ENCODE results near the gene NR2E1.

NR2E1 gene

DNA sequence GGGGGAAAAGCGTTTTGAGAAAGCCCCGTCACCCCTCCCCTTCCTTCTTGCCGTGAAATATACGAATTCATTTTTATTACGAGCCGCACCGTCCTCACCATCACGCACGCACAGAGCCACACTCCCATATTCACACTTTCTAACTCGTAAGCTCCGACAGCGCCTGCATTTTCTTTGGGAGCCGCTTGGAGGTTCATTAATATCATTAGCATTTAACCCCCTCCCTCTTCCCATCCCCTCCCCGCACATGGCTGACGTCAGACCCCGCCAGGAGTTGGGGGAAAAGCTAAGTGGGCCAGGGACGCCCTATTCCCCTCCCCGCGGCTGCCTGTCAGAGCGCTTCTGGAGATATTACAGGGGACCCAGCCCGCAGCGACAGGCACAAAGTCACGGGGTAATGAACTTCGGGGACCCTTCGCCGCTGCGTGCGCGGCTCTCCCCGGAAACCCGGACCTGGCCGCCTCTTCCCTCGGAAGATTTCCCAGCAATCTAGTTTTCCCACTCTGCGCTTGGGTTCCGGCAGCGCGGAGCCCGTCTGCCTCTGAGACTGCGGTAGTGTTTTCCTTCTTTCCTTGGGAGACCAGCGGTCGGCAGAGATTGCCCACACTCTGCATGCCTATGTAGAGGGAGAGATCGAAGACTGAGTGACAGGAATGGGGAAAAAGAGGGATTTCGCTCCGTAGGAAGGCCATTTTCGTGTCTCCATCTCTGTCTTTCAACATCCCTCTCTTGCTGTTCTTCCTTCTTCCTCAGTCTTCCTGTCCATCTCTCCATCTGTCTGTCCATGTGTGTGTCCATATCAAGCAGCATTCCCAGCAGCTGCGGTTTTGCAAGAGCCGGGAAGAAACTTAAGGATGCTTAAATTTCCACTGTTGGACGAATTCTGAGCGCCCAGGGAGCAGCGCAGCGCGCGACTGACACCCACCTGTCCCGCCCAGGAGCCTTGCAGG lies at the start of gene NR2E1:
NR2E1 (plus strand) TSS at position 309 of the 950 bp plus-strand sequence. CDS start 744 bp downstream, outside the sequence.
- DNase-seq: no peak

DNA sequence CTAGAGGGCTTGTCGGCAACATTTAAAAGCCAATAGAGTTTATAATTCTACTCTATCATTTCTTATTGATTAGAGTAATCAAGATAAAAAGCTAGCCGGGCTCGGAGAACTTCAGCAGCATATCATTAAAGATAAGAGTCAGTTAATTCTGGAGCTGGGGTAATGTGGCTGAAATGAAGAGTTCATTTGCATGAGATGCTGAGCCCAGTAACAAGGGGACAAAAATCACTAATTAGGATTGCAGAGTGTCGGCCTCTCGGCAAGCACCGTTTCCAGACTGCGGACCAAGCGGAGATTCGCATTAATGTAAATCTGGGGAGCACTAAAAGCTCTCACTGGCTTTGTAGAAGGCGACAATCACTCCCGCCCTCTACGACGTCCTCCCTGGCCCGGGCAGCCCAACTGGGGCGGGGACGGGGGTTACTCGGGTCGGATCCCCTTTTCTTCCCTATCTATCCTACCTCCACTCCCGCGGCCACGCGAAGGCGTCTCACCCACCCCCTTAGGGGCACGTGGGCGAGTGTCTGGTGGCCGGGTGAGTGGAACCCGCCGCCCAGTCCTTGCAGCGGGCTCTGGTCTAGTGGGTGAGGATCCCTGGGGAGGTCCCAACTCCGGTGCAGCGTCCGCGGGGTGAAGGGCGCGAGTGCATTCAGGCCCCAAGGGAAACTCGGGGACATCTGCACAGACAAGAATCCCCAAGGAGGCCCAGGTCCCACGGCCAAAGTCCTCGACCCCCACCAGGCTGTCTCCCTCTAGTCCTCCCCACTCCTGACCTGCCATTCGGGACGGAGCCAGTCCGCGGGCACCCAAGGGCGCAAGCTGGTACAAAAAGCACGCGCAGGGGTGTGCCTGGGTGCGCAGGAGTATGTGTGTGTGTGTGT lies 49.0 kb upstream of the NR2E1 start:
- DNase-seq: no peak

DNA sequence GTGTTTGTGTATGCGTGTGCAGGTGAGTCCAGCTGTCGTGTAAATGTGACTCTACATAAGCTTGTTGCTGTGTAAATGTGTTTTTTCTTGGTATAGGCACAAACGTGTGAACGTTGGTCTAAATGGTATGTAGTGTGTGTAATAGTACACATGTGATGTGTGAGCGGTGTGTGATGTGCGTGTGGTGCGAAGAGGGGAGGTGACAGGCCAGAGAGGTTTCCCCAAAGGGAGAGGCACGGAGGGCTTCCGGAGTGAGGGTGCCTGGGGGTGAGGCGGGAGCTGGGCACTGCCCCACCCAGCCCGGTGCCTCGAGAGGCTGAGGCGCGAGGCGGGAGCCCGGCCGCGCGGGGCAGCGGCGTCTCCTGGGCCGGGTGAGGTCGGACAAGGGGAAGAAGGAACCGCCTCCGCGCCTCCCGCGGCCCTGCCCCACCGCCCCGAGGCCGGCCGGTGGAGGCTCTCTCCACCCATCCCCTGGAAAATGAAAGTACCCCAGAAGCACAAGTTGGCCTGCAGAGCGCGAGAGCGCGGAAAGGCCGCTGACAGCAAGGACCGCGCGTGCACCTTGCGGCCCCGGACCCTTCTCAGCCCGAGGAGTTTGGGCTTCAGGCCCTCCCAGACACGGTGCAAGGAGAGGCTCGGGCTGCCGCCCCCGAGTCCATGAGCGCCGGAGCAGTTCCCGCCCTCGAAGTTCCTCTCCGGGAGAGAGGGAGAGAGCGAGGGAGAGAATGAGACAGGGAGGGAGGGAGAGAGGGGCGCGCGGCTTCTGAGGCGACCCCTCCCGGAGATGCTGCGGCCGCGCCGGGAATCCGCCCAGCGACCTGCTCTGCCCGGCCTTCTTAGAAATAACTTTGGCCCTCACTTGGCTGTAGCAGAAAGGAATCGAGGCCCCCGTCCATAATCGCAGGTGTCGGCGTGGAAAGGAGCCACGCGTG lies 48.1 kb upstream of the NR2E1 start:
- no peak for DNase-seq

DNA sequence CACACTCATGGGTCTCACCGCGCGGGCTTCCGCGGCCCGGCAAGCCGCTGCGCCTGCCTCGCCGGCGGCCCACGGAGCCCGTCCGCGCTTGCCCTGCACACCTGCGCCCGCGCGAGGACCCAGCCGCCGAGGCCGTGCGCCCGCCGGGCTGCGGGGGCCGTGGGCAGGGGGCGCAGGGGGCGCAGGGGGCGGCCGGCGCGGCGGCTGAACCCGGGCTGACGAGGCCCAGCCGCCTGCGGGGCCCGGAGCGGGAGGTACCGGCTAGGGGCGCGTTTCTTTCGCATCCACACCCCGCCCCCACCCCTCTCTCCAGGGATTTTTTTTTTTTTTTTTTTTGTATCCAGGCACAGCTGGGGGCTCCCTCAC lies 47.5 kb upstream of the NR2E1 start:
- no peak for DNase-seq

DNA sequence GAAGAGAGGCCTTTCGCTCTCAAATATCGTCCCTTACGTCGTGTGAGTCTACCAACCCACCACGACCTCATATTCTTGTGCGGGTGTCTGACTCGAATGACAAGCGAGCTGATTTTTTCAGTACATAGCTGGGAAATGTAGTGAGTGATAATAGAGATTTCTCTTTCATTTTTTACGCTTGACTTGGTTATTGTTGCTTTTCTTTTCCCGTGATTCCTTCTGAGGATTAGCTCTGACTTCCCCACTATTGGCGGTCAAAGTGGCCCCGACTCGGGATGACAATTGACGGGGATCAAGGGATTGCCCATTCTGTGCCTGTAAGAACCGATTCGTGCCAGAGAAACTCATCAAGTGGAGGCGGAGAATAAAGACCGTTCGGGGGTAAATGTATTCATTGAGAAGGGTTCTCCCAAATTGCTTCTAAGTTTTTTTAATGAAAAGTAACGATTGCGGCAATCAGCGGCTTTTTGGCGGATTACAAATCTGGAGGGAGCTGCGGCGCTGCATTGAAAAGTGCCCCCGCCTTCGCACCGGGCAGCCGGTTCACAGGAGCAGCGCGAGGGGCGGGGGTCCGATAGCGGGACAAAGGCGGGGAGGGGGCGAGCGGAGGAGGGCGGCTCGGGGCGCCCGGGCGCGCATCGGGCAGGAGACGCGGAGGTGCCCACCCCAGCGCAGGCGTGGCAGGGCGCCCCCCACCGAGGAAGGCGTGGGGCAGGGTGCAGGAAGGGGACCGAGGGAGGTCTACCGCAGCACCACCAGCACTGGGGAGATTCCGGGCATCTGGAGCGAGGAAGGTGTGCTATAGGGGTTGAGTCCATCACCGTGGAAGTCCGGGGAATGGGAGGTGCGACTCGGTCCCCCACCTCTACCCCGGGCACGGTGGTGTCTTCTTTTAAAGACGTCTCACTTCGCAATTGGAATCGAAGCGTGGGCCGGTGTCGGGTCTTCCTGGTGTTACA lies 46.7 kb upstream of the NR2E1 start:
- DNase-seq: no peak

DNA sequence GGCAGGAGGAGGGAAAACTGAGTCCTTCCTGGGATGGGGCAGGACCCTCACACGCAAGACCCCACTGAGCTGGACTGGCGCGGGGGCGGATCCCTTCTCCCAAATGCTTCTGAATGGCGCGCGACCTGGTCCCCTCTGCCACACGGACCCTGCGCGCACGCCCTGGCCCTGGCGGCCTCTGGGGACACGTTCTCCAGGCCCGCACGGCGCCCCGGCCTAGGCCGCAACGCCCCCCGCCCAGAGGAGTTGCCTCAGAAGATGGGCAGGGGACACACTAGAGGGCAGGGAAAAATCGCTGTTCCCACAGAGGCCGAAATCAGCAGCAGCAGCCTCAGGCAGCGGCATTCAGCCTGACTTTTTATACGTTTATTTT lies 46.1 kb upstream of the NR2E1 start:
- DNase-seq: no peak

DNA sequence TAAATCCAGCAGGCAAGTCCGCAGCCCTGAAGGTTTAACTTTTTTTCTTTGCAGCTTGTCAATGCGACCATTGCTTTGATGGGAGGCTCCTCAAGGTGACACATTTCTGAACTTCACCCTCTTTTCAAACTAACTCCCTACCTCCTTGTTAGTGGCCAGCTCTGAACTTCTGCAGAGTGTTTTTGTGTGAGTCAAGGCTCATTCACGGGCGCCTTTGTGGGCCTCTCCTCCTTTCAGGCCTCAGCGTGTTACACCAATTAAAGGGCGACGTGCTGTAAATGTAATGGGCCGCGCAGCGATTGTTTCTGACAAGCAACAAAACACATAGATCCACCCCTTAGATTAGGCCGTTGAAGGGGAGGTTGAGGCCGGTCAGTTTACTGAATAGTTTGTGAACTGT lies 45.5 kb upstream of the NR2E1 start:
- DNase-seq: no peak

DNA sequence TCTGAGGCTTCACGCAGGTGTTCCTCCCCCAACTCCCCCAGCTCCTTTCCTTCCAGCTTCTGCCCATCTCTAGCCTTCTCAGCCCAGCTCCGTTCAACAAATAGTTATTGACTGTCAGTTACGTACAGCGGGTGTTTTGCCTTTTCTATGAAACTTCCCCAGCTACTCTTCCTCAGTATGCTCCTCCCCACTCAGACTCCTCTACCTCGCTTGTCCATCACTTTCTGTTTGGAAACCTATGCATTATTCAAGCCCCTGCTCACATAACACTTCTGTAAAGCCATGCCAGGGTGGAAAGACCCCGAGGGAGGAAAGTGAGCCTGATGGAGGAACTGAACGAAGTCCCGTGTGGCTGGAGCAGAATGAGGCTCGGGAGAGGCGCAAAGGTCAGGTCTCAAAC lies 44.2 kb upstream of the NR2E1 start:
- DNase-seq: no peak

DNA sequence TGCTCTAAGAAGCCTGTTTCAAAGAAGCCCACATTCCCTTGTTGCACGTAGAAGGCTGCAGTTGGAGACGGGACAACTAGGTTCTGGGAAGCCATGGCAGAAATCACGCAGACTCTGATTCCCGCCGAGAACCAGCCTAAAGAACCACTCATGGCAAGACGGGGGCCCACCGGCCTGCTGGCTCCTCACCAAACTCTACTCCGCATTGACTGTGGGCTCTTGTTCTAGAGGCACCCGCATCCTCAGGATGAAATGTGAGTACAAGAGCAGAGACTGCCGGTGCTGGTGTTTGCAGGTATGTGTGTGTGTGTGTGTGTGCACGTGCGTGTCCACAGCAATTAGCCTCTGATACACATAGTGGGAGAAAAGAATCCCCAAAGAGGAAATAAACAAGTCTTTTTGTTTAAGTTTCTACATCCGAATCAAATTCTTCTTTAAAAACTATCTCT lies 42.3 kb upstream of the NR2E1 start:
- DNase-seq: no peak

DNA sequence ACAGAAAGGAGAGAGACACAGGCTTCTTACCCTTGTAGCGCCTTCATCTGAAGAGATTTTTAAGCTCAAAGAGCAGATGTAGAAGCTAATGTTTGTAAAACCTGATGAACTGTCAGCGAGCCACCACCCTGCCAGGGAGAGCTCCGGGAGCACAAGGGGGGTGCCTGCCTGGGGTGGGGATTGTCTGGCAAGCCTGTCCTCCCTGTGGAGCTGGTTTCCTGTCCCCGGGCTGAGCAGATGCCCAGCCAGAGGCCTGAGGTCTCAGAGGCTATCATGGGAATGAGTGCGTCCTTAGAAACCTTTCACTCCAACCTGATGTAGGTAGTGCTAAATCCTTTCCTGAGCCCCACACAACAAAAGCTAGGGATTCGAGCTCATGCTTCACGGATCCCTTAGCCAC lies 41.9 kb upstream of the NR2E1 start:
- no peak for DNase-seq

DNA sequence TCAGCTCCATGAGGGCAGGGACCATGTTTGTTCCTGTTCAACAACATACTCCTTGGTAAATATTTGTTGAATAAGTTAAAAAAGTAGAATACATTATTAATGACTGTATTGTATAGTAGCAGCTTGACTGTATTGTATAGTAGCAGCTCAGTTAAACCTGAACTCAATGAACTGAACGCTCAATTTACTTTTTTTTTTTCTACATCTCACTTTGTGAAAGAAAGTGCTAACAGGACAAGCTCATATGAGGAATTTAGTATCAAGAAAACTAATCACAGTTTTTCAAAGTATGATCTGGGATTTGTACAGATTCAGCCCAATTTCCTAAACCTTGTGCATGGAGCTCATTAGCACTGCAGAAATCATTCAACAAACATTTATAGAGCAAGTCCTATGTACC lies 38.8 kb upstream of the NR2E1 start:
- no peak for DNase-seq

DNA sequence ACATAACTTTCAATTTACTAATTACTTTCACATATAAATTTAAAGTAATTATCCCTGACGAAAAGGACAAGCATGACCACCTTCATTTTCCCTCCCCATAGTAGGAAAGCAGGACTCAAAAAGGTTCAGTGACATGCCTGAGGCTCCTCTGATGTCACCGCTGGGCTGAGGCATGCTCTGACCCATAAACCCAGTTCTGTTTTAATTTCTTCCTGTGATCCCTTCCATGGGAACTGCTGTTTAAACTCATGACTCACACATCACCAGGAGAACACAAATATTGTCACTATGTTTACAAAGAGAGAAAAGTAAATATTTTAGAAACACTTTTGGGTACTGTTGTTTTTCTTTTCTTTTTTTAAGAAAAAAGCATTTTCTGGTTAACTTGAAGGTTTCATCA lies 38.0 kb upstream of the NR2E1 start:
- DNase-seq: no peak

DNA sequence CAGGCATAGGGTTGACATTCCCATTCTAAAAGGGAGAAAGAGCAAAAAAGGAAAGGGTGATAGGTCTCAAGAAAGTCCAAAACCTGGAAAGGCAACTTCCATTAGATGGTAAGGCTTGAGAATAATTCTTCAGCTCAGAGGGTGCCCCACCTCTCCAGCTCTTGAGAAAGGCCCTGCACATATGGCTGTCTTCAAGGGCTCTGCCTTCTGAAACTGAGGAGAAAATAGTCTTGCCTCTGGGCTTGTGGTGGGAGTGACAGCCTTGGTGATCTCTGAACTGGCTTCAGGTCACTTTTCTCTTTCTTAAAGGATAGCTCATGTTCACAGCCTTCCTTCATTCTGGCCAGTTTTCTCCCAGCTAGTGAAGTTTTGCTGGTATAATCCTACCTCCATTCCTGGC lies 35.6 kb upstream of the NR2E1 start:
- DNase-seq: no peak

DNA sequence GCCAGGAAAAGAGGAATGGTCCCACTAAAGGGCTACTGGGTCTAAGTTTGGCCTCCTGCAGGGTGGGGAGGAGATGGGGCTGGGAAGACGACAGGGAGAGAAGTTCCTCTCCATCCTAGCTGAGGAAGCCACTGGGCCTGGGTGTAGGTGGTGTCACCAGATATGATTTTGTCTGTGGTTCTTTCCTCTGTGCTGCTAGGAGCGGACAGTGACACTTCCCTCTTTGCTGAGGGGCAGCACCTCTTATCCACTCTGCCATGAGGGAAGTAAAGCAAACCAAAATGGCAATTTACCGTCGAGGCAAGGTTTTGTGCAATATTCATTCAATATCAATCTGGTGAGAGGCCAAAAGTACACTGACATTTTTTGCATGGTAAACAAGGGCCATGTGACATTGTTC lies 33.0 kb upstream of the NR2E1 start:
- DNase-seq: no peak

DNA sequence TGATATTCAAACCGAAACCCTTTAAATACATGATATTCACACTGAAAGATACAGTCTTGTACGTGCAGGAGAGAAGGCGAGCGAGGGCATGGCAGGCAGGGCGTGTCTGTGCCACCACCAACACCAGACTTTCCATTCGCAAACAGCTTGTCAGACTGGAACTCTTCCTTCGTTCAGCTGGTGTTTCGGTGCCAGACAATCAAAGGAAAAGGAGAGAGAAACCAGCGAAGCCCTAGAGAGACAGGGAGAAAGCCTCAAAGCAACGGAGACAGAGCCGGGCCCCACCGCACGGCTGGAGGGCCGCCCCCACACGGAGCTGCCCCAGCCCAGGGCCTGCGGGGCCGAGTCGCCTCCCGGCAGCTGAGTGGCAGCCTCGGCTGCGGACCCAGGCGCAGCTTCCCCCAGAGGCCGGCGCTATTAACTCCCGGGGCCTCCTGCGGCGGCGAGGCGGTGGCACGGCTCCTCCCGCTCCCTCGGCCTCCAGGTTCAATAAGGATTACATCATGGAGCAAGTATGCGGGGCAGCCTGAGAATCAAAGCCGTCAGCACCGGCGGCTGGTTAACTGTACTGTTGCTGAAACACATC lies 32.1 kb upstream of the NR2E1 start:
- DNase-seq: no peak

DNA sequence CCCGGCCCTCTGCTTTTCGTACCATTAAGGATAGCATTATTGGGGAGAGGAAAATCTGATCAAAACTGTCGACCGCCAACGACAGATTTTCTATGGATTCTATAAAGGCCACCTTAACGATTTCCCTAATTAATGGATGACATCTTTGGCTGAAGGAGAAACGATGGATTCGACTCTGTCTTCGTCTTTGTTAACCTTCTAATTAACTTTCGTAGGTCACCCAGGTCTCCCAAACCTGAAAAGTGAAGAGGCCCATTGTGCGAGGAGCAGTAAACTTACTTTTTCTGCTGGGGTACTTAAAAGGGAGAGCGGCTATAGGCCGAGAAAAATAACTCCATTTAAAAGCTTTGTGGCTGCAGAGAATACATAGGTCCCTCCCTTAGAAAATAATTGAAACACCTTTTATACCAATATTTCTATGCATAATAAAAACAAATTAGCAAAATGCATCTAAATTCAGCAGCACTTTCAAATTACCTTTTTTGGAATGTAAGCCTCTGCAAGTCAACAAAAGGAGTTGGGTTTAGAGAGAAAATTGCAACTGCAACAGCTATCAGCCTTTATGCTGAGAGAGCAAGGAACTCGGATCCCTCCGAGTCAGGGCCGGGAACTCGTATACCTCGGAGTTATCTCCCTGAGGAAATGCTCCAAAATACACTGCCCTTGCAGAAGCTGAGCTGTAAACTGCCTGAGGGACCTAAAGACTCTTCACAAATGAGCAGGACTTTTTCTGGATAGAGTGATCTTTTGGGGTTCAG lies 31.4 kb upstream of the NR2E1 start:
- DNase-seq: no peak

DNA sequence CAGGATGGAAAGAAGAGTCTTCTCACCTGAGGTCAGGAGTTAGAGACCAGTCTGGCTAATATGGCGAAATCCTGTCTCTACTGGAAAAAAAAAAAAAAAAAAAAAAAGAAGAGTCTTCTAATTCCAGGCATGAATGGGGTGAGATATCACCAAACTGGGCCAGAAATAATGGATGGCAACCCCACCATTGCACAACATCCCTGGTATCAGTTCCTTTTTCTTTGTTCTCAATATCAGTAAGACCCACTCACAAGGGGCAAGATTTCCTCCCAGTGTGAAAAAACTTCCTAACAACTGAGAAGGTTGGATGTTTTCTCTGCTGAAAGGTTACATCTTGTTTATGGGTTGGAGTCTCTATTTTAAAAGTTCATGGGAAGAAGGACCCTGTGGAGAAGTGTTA lies 23.6 kb upstream of the NR2E1 start:
- no peak for DNase-seq

DNA sequence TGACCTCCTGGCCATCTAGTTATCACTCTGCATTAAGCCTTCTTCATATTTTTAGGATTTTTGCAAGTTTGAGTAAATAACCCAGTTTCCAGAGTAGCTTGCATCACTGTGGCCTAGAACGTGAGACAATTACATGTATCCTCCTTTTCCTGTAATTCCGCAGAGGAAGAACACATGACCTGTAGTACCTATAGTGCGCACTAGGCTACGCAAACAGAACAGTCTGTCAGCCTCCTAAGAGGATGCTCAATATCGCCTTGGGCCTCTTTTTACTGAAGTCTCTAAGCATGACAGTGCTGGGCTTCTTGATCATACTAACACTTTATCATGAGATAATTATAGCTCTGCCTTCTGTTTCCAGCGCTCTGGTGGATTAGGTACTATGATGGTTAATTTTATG lies 20.2 kb upstream of the NR2E1 start:
- no peak for DNase-seq

DNA sequence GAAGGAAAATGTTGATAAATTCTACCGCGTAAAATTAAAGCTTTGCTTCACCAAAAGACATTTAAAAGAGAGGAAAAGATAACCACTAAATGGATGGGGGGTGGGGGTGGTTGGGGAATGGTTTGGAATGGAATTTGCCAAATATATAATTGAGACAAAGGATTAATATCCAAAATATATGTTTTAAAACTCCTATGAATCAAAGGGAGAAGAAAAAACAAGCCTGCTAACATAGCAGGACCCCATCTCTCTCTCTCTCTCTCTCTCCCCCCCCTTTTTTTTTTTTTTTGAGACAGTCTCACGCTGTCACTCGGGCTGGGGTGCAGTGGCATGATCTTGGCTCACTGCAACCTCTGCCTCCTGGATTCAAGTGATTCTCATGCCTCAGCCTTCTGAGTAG lies 13.4 kb upstream of the NR2E1 start:
- DNase-seq: no peak

DNA sequence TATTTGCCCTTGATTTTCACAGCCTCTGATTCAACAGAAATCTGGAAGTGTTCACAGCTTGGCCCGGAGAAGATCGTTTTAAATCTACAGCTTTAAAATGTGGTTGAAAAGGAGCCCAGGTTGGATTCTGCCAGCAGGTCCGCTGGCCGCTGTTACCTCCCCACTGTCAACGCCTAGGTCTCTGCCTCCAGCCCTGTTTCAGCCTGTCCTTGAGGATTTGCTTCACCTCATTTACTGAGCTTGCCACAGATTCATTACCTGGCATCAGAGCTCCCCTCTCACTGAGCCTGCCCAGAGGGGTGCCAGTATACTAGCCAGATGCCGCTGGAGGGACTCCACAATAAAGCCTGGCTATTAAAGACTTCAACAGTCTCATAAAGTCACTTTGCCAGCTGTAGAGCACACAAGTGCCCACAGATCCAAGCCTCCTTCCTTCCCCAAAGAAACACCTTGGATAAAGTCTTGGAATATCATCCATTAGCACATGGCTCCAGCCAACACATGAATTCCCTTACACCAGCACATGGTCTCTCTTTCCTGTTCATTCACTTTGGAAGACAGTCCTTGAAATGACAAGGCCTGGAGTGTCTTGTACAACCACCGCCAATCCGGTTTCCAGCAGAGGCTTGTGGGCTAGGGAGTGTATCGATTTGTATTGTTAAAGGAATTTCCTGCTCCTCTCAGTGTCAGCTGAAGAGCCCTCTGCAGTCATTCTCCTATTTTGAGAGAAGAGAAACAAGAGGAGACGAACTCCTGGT lies 9.5 kb upstream of the NR2E1 start:
- DNase-seq: no peak
